Measurements from ENCODE around the gene SUFU. TPM values are rescaled to one million over a fixed set of nuclear protein-coding genes. Genes with fewer than 3 reads are reported as not detected.

SUFU gene
- total and polyA plus RNA-seq, 2 of the 13 experiments (the other 11 are each of a cell fraction or from before 2014, with no cell fraction given): 2.9 to 5.5 TPM

GRCh38 chr10:102644646-102645387 lies 141.0 kb downstream of the SUFU start (continued):
- TF ChIP-seq ZNF619 (CRISPR knock-in tag; IDR thresholded peaks at IDR 0.05): no peak
- peak; percentile 23; the same call in 1 of the 2 replicates for TF ChIP-seq ZNF414 (CRISPR knock-in tag; IDR thresholded peaks at IDR 0.05)
- TF ChIP-seq ONECUT2 (CRISPR knock-in tag; IDR thresholded peaks at IDR 0.05): peak; percentile 64
- TF ChIP-seq, protein P1, sequence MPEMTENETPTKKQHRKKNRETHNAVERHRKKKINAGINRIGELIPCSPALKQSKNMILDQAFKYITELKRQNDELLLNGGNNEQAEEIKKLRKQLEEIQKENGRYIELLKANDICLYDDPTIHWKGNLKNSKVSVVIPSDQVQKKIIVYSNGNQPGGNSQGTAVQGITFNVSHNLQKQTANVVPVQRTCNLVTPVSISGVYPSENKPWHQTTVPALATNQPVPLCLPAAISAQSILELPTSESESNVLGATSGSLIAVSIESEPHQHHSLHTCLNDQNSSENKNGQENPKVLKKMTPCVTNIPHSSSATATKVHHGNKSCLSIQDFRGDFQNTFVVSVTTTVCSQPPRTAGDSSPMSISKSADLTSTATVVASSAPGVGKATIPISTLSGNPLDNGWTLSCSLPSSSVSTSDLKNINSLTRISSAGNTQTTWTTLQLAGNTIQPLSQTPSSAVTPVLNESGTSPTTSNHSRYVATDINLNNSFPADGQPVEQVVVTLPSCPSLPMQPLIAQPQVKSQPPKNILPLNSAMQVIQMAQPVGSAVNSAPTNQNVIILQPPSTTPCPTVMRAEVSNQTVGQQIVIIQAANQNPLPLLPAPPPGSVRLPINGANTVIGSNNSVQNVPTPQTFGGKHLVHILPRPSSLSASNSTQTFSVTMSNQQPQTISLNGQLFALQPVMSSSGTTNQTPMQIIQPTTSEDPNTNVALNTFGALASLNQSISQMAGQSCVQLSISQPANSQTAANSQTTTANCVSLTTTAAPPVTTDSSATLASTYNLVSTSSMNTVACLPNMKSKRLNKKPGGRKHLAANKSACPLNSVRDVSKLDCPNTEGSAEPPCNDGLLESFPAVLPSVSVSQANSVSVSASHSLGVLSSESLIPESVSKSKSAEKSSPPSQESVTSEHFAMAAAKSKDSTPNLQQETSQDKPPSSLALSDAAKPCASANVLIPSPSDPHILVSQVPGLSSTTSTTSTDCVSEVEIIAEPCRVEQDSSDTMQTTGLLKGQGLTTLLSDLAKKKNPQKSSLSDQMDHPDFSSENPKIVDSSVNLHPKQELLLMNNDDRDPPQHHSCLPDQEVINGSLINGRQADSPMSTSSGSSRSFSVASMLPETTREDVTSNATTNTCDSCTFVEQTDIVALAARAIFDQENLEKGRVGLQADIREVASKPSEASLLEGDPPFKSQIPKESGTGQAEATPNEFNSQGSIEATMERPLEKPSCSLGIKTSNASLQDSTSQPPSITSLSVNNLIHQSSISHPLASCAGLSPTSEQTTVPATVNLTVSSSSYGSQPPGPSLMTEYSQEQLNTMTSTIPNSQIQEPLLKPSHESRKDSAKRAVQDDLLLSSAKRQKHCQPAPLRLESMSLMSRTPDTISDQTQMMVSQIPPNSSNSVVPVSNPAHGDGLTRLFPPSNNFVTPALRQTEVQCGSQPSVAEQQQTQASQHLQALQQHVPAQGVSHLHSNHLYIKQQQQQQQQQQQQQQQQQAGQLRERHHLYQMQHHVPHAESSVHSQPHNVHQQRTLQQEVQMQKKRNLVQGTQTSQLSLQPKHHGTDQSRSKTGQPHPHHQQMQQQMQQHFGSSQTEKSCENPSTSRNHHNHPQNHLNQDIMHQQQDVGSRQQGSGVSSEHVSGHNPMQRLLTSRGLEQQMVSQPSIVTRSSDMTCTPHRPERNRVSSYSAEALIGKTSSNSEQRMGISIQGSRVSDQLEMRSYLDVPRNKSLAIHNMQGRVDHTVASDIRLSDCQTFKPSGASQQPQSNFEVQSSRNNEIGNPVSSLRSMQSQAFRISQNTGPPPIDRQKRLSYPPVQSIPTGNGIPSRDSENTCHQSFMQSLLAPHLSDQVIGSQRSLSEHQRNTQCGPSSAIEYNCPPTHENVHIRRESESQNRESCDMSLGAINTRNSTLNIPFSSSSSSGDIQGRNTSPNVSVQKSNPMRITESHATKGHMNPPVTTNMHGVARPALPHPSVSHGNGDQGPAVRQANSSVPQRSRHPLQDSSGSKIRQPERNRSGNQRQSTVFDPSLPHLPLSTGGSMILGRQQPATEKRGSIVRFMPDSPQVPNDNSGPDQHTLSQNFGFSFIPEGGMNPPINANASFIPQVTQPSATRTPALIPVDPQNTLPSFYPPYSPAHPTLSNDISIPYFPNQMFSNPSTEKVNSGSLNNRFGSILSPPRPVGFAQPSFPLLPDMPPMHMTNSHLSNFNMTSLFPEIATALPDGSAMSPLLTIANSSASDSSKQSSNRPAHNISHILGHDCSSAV (CRISPR knock-in tag; IDR thresholded peaks at IDR 0.05; ENCODE audit: borderline replicate concordance): no peak
- no peak for TF ChIP-seq ZNF674 (CRISPR knock-in tag; IDR thresholded peaks at IDR 0.05; ENCODE audit: low read depth)
- peak; percentile 14; the same call in 1 of the 2 replicates for TF ChIP-seq FOSL1 (CRISPR knock-in tag; IDR thresholded peaks at IDR 0.05; ENCODE audit: borderline replicate concordance)
- peak; percentile 92; the same call in 1 of the 2 replicates for TF ChIP-seq ZNF616 (CRISPR knock-in tag; IDR thresholded peaks at IDR 0.05; ENCODE audit: low read depth)
- TF ChIP-seq ZNF557 (CRISPR knock-in tag; IDR thresholded peaks at IDR 0.05): no peak
- TF ChIP-seq ZNF441 (CRISPR knock-in tag; IDR thresholded peaks at IDR 0.05; ENCODE audit: borderline replicate concordance): peak; percentile 52; the same call in 1 of the 2 replicates
- no peak for TF ChIP-seq MAF1 (CRISPR knock-in tag; IDR thresholded peaks at IDR 0.05; ENCODE audit: borderline replicate concordance)
- TF ChIP-seq DR1 (CRISPR knock-in tag; IDR thresholded peaks at IDR 0.05): peak; percentile 9; the same call in 1 of the 2 replicates
- TF ChIP-seq ZSCAN5A (CRISPR knock-in tag; IDR thresholded peaks at IDR 0.05; ENCODE audit: borderline replicate concordance): no peak
- TF ChIP-seq, protein P2, sequence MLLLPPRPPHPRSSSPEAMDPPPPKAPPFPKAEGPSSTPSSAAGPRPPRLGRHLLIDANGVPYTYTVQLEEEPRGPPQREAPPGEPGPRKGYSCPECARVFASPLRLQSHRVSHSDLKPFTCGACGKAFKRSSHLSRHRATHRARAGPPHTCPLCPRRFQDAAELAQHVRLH (CRISPR knock-in tag; IDR thresholded peaks at IDR 0.05; ENCODE audit: borderline replicate concordance, low read depth): peak; percentile 92; the same call in 1 of the 2 replicates
- no peak; the same call in 1 of the 2 replicates for TF ChIP-seq DNMT3B (CRISPR knock-in tag; conservative IDR thresholded peaks at IDR 0.05)
- TF ChIP-seq MXD3 (CRISPR knock-in tag; IDR thresholded peaks at IDR 0.05): peak; percentile 96
- TF ChIP-seq, protein P3, sequence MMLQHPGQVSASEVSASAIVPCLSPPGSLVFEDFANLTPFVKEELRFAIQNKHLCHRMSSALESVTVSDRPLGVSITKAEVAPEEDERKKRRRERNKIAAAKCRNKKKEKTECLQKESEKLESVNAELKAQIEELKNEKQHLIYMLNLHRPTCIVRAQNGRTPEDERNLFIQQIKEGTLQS (CRISPR knock-in tag; IDR thresholded peaks at IDR 0.05): no peak; the same call in 1 of the 2 replicates
- TF ChIP-seq DRAP1 (CRISPR knock-in tag; IDR thresholded peaks at IDR 0.05): peak; percentile 71; the same call in 1 of the 2 replicates

All from HepG2 (cell line).